A172 (cell line): ENCODE measurements around the gene EPHB1. TPM values are rescaled to one million over a fixed set of nuclear protein-coding genes. Genes with fewer than 3 reads are reported as not detected.
"Not testable (repeated sequence)": the region's sequence is repeated elsewhere in the genome, so short reads cannot be mapped to it uniquely, and the experiment has no call there.

Experiments
- DNase-seq: peaks from one replicate; pipeline ENCODE4 v3.0.0-alpha.2; 2015; ENCODE audit warnings: low spot score
- total RNA-seq: library from RNA; depleted of rRNA; stranded (reverse); fragments of >200 nt; shearing (Covaris generic); gene quantifications from 2 replicates; pipeline ENCODE4 v1.2.3, GENCODE V29; 2014

The EPHB1 gene
- total RNA-seq, 1 experiment from 2014 or later = not detected

DNA sequence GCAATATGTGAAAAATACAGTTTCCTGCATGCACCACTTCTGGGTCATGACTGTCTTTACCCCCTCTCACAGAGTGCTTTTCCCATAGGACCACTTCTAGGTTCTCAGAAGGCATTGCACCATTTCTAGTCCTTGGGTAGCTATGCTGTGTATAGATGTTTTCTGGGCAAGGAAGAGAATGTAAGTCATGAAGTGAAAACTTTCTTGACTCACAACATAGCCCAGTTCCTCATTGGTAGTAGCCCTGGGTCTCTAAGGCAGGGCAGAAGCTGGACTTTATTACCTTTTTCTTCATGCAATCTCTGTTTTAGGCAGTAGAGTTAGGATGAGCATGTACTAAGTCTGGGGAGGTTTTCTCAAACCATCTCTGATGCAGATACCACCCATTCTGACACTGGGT lies 203.1 kb downstream of the EPHB1 start:
- no peak for DNase-seq

DNA sequence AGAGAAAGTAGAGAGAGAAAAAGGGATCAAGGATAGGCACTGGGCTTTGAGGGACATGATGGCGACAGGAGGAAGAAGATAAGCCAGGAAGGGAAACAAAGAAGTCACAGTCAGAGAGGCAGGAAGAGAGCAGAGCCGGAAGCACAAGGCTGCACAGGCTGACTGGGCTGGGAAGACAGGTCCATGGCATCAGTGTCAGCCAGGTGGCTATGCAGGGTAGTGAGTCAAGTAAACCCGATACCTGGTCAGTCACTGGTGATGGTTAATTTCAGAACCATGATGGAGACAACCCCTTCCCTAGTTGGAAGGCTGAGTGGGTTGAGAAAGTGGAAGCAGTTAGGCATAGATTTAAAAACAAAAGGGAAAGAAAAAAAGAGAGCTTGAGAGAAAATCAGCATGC lies 203.8 kb downstream of the EPHB1 start:
- no peak for DNase-seq

DNA sequence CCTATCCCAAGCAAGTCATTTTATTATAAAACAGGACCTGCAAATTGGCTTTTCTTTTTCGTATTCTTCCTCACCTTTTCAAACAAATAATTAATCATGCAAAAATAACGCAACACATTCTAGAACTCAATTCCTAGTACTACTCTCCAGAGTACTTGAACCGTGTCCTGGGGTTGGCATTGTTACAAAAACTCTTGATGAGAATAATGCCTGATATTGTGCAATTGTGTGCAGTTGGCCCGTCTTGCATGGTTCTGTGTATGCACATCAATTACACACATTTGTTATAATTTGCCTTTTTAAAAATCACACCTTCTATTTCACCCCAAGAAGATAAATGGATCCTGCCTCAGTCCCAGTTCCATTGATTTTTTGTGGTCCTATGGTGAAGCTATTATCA lies 205.4 kb downstream of the EPHB1 start:
- no peak for DNase-seq

DNA sequence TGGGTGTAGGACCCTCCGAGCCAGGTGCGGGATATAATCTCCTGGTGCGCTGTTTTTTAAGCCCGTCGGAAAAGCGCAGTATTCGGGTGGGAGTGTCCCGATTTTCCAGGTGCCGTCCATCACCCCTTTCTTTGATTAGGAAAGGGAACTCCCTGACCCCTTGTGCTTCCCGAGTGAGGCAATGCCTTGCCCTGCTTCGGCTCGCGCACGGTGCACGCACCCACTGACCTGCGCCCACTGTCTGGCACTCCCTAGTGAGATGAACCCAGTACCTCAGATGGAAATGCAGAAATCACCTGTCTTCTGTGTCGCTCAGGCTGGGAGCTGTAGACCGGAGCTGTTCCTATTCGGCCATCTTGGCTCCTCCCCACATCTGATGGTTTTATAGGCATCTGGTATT lies 210.6 kb downstream of the EPHB1 start:
- DNase-seq = not testable (repeated sequence)

DNA sequence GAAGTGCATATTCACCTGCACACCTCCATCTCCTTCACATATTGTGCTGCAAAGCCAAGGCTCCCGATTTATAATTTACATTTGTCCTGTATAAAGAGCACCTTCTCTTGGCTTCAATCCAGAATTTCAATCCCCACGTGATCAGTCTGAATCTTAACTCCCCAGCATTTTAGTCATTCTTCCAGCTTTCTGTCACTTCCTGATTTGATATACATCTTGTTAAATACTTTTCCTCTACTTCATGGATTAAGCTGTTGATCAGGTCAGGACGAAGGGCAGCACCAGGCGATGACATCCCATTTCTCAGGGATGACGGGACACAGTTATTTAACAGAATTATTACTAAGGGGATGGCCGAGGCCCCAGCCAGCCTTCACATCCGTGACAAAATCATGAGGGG lies 212.5 kb downstream of the EPHB1 start:
- DNase-seq = no peak

DNA sequence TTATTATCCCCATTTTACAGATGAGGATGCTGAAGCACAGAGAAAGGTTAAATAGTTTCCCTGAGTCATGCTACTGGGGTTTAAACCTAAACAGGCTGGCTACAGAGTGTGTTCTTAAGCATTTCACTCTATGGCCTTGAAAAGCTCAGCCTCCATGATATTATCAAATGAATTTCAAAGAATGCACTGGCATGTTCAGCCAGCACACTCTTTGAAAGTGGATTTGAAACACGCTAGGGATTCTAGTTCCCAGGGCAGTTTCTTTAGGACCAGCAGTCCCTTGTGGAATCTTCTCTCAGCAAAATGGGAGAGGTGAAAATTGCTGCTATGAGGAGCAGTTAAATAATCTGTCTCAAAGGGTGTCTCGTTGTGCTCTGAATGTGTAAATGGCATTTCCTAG lies 213.3 kb downstream of the EPHB1 start:
- DNase-seq = no peak

DNA sequence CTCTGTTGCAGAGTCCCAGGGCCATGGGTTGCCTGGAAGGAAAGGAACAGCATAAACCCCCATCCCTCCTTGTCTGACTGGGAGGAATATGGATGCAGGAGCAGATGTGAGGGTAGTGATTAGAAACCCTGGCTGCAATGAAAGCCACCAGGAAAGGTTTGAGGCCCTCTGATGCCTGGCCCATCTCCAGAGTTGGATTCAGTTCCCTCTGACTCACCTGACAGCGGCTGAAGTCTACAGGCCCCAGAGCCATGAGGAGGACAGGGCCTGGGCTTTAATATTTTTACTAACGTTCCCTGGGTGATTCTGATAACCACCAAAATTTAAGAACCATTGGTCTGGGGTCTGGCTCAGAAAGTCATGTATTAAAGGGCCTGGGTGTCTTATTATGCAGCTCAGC lies 214.0 kb downstream of the EPHB1 start:
- DNase-seq = no peak

DNA sequence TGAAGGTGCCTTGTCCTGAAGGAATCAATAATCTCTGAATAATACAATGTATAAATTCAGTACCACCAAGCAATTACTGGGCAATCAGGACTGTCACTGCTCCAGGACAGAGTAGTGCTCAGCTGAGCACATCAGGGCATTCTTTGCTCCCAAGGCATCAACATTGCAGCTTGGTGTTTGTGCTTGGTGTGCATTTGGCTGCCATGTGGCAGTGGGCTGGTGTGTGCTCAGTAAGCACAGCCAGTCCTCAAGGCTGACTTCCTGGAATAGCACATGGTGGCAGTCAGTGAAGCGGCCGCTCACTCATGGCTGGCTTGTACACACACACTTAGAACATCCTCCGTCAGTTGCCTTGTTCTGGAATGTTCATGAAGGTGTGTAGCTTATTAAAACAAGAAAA lies 217.0 kb downstream of the EPHB1 start:
- no peak for DNase-seq

DNA sequence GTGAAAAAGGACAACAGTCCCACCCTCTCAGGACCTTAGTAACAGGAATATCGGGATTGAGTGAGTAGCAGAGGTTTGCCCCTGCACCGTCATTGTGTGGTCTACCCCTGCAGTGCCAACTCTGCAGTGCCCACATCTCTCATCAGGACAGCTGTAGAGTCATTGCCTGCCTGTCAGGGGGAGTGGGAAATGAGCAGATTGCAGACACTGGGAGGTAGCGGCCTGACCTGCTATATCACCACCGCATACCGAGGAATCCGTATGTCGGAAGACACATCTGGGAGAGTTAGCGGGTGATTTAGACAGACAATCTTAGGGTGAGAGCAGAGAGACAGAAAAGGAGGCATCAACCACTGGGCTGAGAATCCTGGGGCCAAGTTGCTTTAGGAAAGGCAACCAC lies 218.1 kb downstream of the EPHB1 start:
- DNase-seq = no peak

DNA sequence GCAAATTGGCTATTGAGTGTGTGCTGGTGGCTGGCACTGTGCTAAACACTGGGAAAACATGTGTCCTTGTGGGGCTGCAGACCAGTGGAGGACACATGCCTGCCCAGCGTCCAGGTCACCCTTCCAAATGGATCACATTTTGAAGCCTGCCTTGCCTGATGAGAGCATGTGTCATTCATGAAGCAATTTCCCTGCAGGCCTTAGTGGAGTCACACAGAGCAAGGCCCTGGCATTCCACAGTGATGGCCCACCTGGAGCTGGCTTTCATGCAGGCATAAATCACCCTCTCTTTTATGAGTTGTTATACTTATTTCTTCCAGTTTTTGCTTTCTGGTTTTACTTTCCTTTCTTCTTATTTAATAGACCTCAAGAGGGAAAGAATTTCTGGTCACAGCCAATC lies 219.5 kb downstream of the EPHB1 start:
- DNase-seq = no peak

DNA sequence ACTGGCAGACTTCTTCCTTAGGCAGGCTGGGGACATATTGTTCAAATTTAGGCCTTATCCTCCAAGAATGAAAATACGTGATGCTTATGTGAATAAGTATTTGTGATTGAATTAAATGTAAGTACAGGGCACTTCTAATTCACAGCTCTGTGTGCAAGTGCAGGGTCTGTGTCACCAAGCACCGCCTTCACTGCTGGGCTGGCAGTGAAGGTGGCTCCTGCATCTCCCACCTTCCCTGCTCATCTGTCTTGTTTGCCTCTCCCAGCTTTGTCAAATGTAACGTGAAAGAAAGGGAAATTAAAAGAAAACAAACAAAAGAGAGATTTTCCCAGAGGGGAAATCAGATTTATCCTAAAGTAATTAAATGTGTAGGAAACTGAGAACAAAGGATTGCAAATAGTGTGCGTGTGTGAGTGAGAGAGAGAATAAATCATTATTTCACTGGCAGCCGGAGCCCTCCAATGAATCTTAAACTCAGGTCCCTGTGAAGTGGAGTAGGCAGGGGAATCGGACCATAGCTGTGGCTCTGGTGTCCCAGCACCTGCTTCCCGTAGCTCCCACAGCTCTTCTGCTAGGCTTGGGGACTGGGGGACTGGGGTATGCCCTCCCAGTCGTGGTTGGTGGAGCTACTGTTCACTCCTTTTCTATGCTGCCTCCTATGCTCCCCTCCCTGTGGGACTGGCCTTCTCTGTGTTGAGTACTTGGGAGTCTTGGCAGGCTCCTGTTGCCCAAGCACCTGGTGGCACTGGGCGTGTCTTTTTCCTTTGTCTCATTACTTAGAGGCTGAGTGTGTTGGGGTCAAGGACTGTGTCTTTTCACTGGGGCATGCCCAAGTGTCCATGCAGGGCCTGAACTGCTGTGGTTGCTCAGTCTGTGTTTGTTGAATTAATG lies 222.2 kb downstream of the EPHB1 start:
- no peak for DNase-seq

DNA sequence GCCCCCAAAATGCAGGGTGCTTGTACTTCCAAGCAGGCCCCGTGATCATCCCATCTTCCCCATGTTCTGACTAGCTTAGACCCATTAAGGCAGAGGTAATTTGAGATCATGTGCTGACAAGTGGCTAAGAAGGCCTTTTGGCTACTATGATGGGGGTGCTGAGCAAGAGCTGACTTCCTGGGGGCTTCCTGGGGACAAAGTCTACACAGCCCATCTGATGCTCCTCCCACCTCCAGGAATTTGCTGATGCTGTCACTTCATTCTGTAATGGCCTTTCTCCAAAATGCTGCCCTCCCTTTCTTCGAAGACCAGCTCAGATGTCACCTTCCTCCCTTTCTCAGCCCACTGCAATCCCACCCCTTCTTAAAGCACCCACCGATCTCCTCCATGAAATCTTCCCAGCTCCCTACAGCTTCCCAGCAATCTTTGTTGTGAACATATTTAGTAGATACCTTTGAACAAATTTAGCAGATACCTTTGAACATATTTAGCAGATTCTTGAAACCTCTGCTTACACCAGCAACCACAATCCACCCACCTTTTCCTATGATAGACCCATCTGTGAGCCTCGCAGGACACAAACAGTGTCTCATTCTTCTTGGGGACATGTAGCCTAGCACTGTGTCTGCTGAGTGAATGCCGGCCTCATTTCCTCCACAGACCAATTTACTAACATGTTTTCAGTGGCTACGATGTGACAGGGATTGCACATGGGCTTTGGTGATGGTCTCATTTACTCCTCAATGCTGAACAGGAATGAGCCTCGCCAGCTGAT lies 223.3 kb downstream of the EPHB1 start:
- DNase-seq = no peak

DNA sequence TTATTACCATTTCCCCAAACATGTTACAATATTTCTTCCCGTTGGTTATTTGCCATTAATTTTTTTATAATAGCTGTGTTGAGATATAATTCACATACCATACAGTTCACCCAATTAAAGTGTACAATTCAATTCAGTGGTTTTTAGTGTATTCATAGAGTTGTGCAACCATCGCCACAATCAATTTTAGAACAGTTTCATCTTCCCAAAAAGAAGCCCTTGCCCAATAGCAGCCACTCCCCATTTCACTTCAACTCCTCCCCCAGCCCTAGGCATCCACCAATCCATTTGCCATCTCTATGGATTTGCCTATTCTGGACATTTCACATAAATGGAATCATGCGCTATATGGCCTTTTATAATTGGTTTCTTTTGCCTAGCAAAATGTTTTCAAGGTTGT lies 225.1 kb downstream of the EPHB1 start:
- no peak for DNase-seq

DNA sequence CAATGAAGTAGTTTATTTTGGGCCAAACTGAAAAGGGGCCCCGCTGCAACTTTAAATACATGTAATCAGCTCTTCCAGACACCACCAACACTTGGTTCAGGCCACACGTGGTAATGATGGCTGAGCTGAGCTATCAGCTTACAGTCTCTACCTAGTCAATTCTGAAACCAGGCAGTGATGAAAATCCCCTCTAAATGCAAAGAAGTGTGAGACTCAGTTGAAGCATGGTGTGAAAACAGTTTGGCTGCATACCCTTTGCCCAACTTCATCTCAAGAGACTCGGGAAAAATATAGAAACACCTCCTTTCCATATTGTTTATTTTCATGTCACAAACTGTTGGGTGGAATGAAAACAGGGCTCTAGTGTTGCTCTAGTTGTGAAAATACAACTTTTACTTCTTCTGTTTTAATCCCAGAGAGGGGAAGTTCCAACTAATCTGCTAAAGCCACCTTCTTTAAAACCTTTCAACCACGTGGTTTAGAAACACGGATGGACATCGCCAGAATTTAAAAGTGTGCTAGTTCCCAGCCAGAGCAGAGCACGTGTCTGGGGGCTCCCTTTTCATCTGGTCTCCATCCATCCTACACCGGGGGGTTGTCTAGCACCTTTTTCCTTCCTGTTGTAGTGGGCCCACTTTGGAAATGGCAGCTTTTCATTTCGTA lies 229.1 kb downstream of the EPHB1 start:
- no peak for DNase-seq

DNA sequence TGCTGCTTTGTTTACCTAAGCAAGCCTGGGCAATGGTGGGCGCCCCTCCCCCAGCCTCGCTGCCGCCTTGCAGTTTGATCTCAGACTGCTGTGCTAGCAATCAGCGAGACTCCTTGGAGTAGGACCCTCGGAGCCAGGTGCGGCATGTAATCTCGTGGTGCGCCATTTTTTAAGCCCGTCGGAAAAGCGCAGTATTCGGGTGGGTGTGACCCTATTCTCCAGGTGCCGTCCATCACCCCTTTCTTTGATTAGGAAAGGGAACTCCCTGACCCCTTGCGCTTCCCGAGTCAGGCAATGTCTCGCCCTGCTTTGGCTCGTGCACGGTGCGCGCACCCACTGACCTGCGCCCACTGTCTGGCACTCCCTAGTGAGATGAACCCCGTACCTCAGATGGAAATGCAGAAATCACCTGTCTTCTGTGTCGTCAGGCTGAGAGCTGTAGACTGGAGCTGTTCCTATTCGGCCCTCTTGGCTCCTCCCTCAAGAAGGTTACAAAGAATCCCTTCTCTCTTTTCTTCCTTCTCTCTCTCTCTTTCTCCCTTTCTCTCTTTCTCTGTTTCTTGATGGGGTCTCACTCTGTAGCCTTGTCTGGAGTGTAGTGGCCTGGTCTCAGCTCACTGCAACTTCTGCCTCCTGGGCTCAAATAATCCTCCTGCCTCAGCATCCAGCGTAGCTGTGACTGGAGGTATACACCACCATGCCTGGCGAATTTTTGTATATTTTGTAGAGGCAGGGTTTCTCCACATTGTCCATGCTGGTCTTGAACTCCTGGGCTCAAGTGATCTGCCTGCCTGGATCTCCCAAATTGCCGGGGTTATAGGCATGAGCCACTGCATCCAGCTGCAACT lies 235.9 kb downstream of the EPHB1 start:
- DNase-seq = not testable (repeated sequence)

DNA sequence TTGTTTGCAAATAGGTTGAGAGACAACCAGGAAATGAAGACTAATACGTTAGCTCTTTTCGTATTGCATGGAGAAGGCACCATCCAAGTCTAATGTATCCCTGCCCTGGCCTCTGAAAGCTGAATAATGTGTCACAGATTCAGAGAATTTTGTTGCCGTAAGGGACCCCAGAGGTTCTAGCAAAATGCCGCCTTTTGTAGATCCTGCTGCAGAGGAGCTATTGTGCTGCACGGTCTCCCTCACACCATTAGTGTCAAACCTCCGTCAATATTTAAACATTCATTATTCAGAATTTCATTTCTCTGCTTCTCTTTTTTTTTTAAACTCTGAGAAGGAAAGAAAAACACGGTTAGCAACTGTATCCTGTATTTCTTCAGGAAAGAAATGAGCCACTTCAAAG lies 238.7 kb downstream of the EPHB1 start:
- no peak for DNase-seq

DNA sequence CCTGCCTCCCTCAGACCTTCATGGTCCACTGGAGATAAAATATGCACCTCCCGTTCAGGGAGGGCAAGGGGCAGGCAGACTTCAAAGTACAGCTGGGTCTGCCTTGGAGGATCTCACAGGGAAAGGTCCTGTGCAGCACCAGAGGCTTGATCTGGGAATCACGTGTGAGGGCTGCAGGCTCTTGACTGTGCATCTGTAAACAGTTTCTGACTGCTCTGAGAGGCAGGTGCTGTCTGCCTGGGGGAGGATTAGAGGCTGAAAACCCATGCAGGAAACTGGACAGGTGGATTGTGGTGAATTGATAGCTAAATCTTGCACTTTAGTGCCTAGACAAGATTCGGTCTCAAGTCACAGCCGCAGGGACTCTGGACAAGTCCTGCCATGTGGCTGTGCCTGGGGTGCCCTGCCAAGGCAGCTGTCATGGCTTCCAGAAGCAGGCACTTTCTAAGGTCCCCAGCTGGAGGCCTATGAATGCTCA lies 239.3 kb downstream of the EPHB1 start:
- DNase-seq = no peak

DNA sequence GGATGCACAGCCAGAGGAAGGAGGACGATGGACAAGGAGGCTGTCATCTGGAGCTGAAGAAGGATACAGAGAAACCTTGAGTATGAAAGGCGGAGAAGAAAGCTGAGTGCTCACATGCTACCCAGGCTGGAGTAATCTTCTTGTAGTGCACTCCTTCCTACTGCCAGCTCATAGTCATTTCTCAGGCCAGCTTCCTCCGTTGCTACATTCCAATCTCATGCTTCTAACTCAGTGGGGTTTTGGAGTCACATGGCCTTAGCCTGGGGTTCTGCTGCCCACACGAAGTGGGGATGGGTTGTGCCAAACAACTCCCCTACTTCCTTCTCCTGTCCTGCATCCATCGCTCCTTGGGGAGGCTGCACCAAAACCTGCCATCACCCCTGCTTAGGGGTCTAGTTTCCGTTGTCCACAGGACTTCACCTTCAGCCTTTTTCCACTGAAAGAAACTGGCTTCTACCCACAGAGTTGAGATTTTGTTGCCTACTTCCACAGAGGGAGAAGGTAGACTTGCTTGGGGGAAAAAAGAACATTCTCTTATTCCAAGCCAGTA lies 239.9 kb downstream of the EPHB1 start:
- no peak for DNase-seq

DNA sequence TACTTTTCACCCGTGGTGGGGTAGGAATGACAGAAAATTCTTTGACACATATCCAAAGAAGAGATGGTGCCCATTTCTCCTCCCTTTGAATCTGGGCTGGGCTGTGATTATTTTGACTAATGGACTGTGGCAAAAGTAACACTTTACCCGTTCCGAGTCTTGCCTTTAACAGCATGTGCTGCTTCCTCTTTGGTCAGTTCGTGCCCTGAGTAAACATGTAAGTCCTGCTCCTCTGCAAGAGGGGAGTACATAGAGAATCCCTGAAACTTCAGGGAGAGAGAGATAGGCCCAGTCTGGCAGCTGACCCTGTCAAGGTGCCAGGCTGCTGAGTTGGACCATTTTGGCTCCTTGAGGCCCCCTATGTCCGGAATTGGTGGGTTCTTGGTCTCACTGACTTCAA lies 243.1 kb downstream of the EPHB1 start:
- no peak for DNase-seq

DNA sequence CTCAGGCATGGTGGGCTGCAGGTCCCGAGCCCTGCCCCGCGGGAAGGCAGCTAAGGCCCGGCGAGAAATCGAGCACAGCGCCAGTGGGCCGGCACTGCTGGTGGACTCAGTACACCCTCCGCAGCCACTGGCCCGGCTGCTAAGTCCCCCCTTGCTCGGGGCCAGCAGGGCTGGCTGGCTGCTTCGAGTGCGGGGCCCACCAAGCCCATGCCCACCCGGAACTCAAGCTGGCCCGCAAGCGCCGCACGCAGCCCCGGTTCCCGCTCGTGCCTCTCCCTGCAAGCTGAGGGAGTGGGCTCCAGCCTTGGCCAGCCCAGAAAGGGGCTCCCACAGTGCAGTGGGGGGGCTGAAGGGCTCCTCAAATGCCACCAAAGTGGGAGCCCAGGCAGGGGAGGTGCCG lies 244.5 kb downstream of the EPHB1 start:
- not testable (repeated sequence) for DNase-seq
